Erythroblast (primary cell): Measurements from ENCODE around the gene TREM1.

ENCODE experiments used
- GATA1 ChIP-seq: IDR thresholded peaks from 2 replicates; pipeline ENCODE4 v1.6.1; 2011; ENCODE audit warnings: low read depth, mild to moderate bottlenecking, control low read depth, low read length, moderate library complexity
- POLR2A ChIP-seq: IDR thresholded peaks from 2 replicates; pipeline ENCODE4 v1.6.1; 2011; ENCODE audit warnings: mild to moderate bottlenecking, low read length

DNA sequence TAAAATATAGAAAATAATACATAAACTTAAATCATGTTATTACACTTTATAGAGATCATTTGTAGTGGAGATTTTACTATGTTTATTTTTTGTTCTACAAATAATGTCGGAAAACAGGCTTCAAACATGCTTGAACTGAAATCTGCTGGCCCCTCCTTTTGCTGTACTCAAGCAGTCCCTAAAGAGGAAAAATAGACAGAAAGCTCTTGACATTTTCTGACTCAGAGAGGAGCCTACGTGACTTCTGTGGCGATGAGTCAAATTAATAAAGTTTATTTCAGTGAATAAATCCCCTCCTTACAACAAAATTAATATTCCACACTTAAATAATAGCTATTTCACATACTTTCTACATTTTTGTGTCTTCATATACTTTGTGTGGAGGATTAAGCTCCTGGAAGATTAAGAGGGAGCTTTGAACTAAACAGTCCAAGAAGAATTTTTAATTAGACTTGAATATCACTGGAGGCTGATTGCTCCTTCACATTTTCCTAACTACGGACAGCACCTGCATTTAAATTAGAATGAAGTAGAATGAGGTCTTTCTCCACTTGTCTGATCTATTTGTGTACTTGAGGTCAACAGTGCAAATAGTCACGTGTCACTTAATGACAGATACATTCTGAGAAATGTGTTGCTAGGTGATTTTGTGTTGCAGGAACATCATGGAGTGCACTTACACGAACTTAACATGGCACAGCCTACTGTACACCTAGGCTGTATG is 1.7 kb upstream of the TREM1 start:
- TF ChIP-seq POLR2A = no peak
- TF ChIP-seq GATA1 = no peak
